MM.1S (cell line): ENCODE data around the gene CFAP69.

Source experiments
- DNase-seq: peaks from one replicate; pipeline ENCODE4 v3.0.0-alpha.2; 2015
- H2AFZ ChIP-seq: fragments of 300-600 bp; sonication (generic); 2 replicates; pipeline ENCODE4 v1.6.0; 2016; ENCODE audit warnings: antibody characterized with exemption, low read length
- H3F3A ChIP-seq: fragments of 300-600 bp; sonication (generic); 2 replicates; pipeline ENCODE4 v1.6.1; 2016; ENCODE audit warnings: mild to moderate bottlenecking, antibody characterized with exemption, low read length, moderate library complexity, mixed read lengths; ENCODE audit not compliant: insufficient read depth
- H3K27ac ChIP-seq: fragments of 300-600 bp; sonication (generic); 2 replicates; pipeline ENCODE4 v1.5.1; 2016; ENCODE audit warnings: mild to moderate bottlenecking, low read length
- H3K27me3 ChIP-seq: fragments of 300-600 bp; sonication (generic); replicated peaks from 2 replicates; pipeline ENCODE4 v1.6.0; 2016; ENCODE audit warnings: low read length; ENCODE audit not compliant: insufficient read depth
- H3K36me3 ChIP-seq: fragments of 300-600 bp; sonication (generic); replicated peaks from 2 replicates; pipeline ENCODE4 v1.6.1; 2016; ENCODE audit warnings: mild to moderate bottlenecking, low read length, mixed read lengths; ENCODE audit not compliant: insufficient read depth
- H3K4me1 ChIP-seq: fragments of 300-600 bp; sonication (generic); 2 replicates; pipeline ENCODE4 v1.6.1; 2016; ENCODE audit warnings: low read length, mixed read lengths
- H3K4me2 ChIP-seq: fragments of 300-600 bp; sonication (generic); 2 replicates; pipeline ENCODE4 v1.6.0; 2016; ENCODE audit warnings: low read depth, low read length
- H3K4me3 ChIP-seq: fragments of 300-600 bp; sonication (generic); 2 replicates; pipeline ENCODE4 v1.5.1; 2016; ENCODE audit warnings: low read length, mixed read lengths
- H3K79me2 ChIP-seq: fragments of 300-600 bp; sonication (generic); 2 replicates; pipeline ENCODE4 v1.6.1; 2016; ENCODE audit warnings: mixed run types, low read length, mixed read lengths
- H3K9ac ChIP-seq: fragments of 300-600 bp; sonication (generic); 2 replicates; pipeline ENCODE4 v1.6.1; 2016; ENCODE audit warnings: low read length, mixed read lengths
- H3K9me2 ChIP-seq: fragments of 300-600 bp; sonication (generic); replicated peaks from 2 replicates; pipeline ENCODE4 v1.6.1; 2016; ENCODE audit warnings: mild to moderate bottlenecking, low read length, mixed read lengths; ENCODE audit not compliant: insufficient read depth
- H3K9me3 ChIP-seq: fragments of 300-600 bp; sonication (generic); replicated peaks from 2 replicates; pipeline ENCODE4 v1.6.1; 2016; ENCODE audit warnings: mild to moderate bottlenecking, low read length, mixed read lengths; ENCODE audit not compliant: insufficient read depth
- H4K20me1 ChIP-seq: fragments of 300-600 bp; sonication (generic); 2 replicates; pipeline ENCODE4 v1.6.1; 2016; ENCODE audit warnings: mild to moderate bottlenecking, low read length, moderate library complexity, mixed read lengths; ENCODE audit not compliant: insufficient read depth
- CTCF ChIP-seq: fragments of 300-600 bp; sonication (generic); IDR thresholded peaks from 2 replicates; pipeline ENCODE4 v1.5.1; 2016; ENCODE audit warnings: antibody characterized with exemption, low read length, mixed read lengths
- EZH2 ChIP-seq: fragments of 300-600 bp; sonication (generic); optimal IDR thresholded peaks from 2 replicates; pipeline ENCODE3; 2017; ENCODE audit warnings: low read depth, mild to moderate bottlenecking, antibody characterized with exemption, low read length, mixed read lengths
- EZH2phosphoT487 ChIP-seq: fragments of 300-600 bp; sonication (generic); IDR thresholded peaks from 2 replicates; pipeline ENCODE4 v1.6.1; 2018; ENCODE audit warnings: antibody characterized with exemption, low read length

Gene CFAP69

GRCh38 chr7:90267263-90267858, 22.4 kb downstream of the CFAP69 start:
- Histone ChIP-seq H3K9ac (no peak overlapping the region), H3F3A (no peaks in the 10 kb centered on the region), H3K27me3 (no peaks in the 10 kb centered on the region), H3K4me1 (no peaks in the 10 kb centered on the region), H3K9me3 (no peaks in the 10 kb centered on the region), H3K4me3 (no peak overlapping the region), H2AFZ (no peak overlapping the region), H3K27ac (no peak overlapping the region), H4K20me1 (no peaks in the 10 kb centered on the region), H3K36me3 (no peaks in the 10 kb centered on the region), H3K9me2 (no peaks in the 10 kb centered on the region), H3K4me2 (no peak overlapping the region), H3K79me2 (no peaks in the 10 kb centered on the region)
- TF ChIP-seq EZH2phosphoT487 (no peak), EZH2 (no peak), CTCF (no peak)
- DNase-seq: no peak

GRCh38 chr7:90269163-90269562, 24.2 kb downstream of the CFAP69 start:
- H3K4me1 ChIP-seq: no peaks in the 10 kb centered on the region
- no peaks in the 10 kb centered on the region for H3K9me3 ChIP-seq
- no peaks in the 10 kb centered on the region for H4K20me1 ChIP-seq
- H3K27ac ChIP-seq: no peak overlapping the region
- no peaks in the 10 kb centered on the region for H3K27me3 ChIP-seq
- H3K36me3 ChIP-seq: no peaks in the 10 kb centered on the region
- no peak overlapping the region for H2AFZ ChIP-seq
- no peak overlapping the region for H3K9ac ChIP-seq
- TF ChIP-seq EZH2phosphoT487 (no peak), CTCF (no peak)
- no peak overlapping the region for H3K4me3 ChIP-seq
- no peaks in the 10 kb centered on the region for H3F3A ChIP-seq
- H3K79me2 ChIP-seq: no peaks in the 10 kb centered on the region
- no peak for DNase-seq
- no peaks in the 10 kb centered on the region for H3K9me2 ChIP-seq
- H3K4me2 ChIP-seq: no peak overlapping the region

GRCh38 chr7:90270431-90271178, 25.6 kb downstream of the CFAP69 start:
- no peaks in the 10 kb centered on the region for H3K27me3 ChIP-seq
- H4K20me1 ChIP-seq: no peaks in the 10 kb centered on the region
- no peak overlapping the region for H3K27ac ChIP-seq
- H3K4me2 ChIP-seq: no peak overlapping the region
- H3K36me3 ChIP-seq: no peaks in the 10 kb centered on the region
- H3K4me1 ChIP-seq: no peaks in the 10 kb centered on the region
- no peak for TF ChIP-seq CTCF
- TF ChIP-seq EZH2: no peak
- no peak for TF ChIP-seq EZH2phosphoT487
- H3K9me3 ChIP-seq: no peaks in the 10 kb centered on the region
- H3K79me2 ChIP-seq: no peaks in the 10 kb centered on the region
- H3F3A ChIP-seq: no peaks in the 10 kb centered on the region
- no peak overlapping the region for H3K4me3 ChIP-seq
- DNase-seq: no peak
- H2AFZ ChIP-seq: no peak overlapping the region
- H3K9me2 ChIP-seq: no peaks in the 10 kb centered on the region
- no peak overlapping the region for H3K9ac ChIP-seq
